ENCODE data around the gene SIM1.

Gene SIM1

DNA sequence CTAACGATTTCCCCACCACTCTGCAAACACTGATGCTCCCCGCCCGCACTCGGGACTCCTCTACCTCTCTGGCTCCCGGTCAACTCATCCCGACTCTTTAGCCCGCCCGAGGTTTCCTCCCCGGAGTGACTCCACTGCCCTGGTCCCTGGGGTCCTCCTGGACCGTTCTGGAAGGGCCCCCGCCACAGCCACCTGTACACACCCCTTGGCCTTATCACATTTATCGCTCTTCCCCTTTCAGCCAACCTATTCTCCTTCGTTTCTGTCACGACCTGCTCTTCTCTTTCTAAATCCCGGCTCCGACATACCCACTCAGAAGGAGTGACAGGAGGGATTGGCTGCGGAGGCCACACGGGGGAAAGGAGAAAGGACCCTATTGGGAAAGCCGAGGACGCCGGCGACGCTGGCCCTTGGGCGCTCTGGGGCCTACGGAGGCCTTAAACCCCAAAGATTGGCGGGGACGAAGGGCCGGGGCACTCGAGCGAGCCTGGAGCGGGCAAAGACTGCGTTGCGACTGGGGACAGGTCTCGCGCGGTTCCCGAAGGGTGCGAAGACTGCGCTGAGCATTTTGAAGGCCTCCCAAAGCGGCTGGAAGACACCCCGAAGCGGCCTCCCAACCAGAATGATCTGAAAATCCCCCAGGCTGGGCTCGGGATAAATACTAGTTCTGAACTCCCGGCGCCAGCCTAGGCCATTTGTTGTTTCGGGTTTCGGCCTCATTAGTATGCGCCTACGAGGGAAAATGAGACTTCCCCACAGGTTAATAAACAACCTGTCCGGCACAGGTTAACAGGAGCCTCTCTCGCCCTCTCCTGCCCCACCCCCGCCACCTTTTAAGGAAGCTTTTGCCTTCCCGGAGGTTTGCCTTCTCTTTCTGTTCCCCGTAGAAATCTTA is 9.2 kb downstream of the SIM1 start:
- no peak for DNase-seq

DNA sequence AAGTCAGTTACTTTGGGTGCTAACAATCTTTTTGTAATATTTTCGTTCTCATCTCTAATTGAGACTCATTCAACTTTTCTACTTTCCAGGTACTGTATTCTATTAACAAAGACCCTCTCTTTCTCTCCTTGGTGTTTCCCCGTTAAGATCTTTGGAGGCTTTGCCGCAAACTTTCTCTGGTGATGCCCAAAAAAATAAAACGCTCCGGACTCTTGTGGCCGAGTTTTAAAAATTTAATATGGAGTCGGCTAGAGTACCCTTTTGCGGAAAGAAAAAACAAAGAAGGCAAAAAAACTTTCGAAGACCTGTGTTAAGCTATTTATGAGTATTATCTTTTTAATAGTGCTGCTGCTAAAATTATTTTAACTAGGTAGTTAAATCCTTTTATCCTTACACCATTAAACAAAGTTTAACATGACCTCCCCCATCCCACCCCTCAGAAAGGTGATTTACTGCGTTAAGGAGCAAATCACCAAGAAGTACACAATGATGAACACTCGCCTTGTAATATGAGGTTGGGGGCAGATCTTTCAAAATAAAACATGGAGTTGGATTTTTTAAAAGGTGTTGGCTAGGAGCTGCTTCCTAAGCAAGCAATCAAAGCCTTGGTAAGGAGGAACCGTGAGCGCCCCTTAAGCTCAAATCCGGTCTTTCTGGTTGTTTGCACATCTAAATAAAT is 10.0 kb downstream of the SIM1 start:
- no peak for DNase-seq

DNA sequence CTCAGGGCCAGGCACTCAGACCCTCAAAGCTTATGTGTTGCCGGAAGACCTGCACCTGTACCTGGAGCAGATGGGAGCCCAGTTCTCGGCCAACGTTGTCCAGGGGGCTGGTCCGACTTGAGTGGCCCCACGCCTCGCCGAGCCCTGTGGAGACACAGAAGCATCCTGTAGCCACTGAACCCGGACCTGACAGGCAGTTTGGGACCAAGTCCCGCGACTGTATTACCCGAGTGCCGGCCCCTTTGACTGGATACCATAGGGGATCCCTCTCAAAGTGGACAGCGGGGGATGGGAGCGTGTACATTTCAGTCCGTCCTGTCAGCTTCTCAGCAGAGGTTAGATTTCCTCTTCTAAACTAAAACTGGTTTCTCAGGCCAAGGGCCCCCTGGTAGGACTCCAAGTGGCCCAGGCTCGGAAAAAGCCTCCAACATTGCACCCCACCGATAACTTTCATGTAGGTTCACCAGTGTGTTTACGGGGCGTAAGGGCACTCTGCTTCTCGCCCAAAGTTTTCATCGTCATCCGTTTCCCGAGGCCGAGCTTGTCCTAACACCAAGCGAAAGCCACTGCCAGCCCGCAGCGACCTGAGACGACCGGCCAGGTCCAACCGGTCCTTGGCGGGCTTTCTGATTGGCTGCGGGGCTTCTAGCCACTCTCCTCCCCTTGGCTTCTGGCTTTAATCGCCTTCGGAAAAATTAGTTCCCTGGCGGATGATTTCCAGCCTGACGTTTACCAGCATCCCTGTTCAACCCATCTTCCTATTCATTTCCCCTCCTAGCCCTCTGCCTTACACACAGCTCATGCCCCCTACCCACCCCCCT is 10.8 kb downstream of the SIM1 start:
- DNase-seq, result no peak

DNA sequence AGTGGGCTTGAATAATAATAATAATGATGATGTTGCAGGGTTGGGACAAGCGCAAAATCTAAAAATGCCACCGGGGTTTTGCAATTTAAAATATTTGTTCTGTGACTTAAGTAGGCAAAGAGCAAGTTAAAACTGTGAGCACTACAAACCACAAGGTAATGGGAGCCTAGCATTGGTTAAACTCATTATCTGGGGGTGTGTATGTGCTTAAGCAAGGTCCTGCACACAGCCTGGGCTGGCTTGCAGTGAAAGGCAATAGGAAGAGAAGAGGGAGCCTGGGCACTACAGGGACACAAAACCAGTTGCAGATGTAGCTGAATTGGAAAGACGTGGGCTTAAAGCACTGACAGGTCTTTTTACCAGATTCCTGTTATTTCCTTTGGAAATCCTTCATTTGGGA is 11.7 kb downstream of the SIM1 start:
- no peak for DNase-seq

DNA sequence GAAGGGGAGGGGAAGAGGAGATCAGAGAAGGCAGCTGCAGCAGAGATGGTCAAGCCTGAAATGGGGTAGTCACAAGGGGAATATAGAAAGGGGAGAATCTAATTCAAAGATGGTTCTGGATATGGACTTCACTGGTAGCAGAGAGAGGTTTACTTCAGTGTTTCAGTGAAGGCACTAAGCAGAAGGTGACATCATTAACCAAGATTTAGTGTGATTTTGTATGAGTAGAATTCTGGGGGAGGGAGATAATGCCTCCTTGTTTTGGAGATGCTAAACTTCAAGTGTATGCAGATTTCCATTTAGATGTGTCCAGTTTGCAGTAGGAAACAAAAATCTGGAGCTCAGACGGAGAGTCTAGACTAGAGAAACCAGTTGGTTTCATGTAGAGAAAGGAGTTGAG is 13.1 kb downstream of the SIM1 start:
- DNase-seq, result no peak

DNA sequence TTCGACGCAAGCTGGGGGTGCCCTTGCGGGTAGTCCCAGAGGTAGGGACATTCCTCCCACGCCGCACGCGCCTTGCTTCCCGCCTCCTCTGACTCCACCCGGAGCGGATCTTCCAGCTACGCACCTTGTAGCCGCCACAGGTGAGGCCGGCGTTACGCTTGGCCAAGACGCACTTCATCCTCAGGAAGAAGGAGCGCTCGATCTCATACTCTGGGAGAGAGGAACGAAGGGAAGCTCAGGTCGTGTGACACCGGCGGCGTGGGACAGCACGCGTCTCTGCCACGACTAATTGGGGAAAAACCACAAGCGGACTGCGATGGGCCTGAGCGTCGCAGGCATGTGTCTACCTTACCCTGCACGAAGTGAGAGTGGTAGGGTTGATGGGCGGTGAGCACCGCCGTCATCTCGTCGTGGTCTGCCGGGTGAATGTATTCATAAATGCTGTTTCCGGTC is 15.5 kb downstream of the SIM1 start:
- DNase-seq, result no peak

DNA sequence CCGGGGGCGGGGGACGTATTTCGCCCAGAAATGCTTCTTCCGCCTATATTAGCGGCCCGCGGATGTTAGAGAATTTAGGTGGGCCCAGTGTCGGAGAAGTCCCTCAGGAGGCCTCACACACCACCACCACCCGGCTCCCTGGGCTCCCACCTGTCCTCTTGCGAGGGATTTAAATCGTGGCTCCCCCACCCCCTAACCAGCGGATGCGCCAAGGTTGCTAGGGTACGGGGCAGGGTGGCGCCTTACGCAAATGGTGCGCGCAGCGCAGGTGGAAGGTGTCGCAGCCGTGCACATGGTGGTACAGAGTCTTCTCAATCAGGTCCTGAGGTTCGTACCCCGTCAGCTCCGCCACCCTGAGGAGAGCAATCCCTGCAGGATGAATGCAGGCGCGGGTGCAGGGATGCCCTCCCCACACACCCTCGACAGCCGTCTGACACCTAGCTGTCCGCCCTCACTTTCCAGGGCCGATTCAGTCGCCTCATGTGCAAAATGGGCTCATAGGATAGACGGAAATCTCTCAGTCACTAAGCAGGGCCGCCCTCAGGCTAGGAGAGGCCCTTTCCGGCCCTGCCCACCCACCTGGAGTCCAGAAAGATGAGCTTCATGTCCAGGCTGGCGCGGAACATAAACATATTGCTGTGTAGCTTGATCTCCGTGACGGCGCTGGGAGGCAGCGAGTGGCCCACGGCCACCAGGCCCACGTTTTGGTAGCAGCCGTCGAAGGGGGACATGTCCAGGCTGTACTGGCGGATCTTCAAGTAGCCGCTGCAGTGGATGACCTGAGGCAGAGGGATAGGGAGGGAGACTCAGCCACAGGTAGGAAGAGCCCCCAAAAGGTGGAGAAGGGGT is 16.6 kb downstream of the SIM1 start:
- no peak for DNase-seq

DNA sequence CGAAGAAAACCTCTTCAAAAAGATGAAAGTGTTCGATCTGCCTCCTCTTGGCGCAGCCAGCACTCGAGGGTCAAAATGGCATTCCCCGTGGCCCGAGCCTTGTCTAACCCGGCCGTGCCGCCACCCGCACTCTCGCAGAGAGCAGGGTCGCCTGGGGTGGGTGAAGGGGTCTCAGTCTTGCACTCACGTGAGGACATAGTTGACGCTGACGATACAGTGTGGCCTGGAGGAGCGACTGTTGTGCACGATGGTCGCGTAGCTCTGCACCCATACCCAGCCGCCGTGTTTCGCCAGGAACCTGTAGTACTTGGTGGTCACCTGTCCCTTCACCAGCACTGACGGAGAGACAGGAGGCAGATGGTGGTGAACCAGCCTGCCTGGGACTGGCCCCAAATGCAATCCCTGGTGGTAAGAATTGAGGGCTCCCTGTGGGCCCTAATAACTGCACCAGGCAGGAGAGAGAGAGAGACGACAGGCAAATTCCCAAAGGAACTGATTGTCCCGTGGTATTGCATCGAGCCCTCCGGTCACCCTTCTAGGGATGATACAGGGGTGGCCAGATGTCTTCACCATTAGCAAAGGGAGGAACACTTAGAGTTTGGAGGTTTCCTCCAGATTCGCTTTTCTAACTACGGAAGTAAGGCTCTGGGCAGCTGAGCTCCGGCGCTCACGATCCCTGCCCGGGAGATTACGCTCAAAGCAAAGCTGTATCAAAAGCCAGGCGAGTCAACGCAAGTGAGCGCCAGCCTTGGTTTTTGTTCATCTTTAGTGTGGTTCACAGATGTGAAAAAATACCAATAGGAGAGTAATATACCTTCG is 17.4 kb downstream of the SIM1 start:
- no peak for DNase-seq

DNA sequence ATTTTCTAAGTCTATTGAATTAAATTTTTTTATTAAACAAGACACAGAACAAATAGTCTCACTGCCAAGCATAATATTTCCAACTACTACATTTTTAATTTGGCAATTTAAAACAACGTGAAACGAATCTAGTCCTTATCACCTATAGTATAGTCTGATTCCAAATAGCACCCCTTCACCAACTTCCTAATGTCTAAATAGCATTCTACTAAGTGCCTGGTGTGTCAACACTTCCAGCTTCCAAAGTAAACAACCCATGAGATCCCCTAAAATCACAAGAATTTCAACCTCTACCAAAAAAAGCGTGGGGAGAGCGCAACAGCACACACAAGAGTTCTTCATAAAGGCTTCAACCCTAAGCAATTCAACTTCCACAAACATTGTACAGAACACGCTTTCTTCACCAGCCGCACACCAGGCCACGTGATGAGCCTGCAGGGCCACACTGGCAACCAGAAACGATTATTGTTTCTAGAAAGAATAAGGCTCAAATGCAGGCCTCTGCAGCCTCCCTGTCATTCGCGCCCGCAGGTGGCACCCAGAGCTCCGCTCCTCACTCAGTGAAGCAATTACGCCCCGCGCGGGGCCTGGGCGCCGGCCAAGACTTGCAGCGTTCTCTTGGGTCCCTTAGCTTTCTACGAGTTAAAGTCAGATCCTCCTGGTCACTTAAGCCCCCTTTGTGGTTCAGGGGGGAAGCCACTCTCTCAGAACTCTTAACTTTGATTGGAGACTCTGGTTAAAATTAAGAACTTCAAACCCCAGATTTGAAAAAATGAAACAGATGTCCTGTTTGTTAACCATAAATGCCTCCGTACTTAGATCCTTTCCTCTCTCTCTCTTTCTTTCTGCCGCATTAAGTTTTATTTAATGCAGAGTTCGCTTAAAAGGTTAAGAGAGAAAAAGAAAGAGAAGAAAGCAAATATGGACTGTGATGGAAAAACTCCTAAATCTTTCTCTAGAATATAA is 18.3 kb downstream of the SIM1 start:
- no peak for DNase-seq

DNA sequence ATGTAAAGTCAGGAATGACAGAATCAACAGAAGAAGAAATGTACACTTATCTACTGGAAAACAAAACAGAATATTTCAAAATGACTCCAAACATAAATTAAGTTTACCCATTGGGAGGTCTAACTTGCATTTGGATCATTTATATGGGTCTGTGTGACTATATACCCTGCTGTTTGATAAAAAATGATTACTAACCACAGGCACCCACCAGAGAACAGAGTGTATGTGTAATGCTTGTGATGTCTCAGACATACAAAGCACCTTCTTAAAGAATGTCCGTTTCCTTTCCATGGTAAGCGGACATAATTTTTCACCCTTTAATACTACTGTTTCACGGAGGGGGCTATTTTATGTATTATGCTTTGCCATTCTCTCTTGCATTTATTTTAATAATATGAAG is 19.2 kb downstream of the SIM1 start:
- DNase-seq, result no peak

DNA sequence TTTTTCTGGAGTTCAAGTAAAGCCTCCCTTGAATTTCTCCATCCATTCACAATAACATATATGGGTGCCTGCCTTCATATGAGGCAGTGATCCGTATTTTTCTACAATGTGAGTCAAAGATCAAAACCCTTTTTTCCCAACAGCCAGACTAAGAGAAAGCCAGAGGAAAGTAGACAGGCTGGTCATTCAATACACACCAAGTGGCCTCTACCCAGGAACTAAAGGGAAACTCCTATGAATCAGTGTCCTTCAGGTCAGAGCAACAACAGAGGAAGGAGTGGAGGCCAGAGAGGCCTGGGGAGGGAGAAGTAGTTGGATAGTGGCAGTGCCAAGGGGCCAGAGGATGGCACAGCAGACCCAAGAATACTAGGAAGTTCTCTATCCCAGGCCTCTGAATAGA is 23.8 kb downstream of the SIM1 start:
- no peak for DNase-seq

DNA sequence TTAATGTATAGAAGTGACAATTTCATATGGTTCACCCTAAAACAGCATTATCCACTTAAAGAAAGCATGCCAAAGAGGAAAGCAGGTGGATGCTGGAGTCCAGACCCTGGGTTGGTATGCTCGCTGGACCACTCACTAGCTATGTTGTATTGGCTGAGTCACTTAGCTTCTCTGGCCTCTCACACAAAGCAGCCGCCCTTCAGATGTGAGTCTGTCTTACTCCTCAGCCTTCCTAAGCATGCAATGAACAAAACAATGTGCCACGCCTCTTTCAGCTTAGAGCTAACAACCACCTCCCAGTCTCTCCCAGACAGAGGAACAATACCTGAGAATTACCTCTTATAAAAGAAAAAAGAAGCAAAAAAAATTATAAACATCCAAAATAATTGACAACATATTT is 29.4 kb downstream of the SIM1 start:
- no peak for DNase-seq

DNA sequence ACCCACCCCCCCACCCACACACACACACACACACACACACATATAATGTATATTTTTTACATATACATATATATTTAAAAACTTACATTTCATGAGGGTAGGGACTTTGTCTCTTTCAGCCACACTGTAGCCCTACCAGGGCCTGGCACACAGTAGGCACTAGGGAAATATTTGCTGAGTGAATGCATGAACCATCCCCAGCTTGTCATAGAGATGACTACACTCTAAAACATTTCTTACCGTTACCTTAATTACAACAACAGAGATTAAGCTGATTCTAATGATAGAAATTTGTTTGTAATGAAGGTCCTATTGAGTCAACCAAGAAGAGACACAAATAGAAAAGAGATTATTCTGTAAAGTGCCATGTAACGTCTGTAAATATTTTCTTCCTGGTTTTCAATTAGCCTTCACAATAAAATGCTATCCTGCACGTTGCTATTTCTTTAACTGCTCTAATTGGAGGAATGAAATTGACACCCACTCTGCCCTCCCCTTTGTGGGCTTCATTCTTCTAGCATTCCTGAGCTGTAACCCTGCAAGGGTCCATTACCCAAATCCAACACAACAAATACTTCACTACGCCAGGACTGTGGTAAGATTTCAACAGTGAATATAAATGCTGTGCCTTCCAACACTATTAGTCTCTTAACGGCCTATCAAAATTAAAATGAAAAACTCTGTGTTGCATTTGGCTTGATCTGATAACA is 30.8 kb downstream of the SIM1 start:
- DNase-seq, result no peak

DNA sequence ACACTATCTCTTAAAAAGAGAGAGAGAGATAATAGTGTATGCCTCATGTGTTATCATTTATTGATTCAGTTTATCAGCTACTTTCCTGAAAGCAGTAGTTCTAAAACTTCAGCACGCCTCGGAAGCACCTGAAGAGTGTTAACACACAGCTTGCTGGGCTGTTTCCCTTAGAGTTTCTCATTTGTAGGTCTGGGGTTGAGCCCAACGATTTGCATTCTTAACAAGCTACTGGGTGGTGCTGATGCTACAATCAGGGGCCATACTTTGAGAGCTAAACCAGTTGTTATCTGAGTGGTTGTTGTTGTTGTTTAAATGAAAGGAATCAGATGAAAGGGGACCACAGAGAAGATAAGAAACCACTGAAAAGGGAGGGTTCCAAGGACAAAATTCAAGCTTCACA is 32.6 kb downstream of the SIM1 start:
- no peak for DNase-seq

DNA sequence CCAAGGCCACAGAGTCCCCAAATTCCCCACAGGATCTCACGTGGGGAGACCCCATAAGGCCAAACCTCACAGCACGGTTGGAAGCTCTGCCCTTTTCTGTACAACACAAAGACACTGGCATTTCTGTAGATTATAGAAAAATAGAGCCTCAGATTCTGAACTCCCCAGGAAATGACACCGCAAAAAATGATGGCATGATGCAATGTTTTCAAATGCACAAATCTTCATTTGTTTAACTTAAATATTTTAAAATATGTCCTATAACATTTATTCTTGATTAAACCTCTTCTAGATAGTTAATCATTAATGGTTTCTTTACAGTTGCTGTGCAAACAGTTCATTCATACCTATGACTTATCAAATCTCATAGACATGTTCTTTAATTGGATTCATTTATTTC is 33.8 kb downstream of the SIM1 start:
- no peak for DNase-seq

DNA sequence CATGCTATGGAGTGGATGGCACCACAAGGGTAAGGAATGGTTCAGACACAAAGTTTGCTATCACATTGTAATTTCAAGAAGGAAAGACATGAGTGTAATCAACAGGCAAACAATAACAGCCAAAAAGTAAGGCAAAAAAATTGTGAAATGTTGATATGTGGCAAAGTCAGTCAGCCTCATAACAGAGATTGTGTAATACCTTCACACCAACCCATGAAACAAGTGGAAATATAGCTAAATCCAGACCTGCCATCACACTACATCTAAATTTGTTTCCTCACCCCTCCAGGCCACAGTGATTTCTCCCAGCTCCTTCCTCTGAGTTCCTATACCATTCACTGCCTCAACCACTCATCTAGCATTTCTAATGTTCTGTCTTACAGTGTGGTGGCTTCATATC is 37.3 kb downstream of the SIM1 start:
- no peak for DNase-seq

DNA sequence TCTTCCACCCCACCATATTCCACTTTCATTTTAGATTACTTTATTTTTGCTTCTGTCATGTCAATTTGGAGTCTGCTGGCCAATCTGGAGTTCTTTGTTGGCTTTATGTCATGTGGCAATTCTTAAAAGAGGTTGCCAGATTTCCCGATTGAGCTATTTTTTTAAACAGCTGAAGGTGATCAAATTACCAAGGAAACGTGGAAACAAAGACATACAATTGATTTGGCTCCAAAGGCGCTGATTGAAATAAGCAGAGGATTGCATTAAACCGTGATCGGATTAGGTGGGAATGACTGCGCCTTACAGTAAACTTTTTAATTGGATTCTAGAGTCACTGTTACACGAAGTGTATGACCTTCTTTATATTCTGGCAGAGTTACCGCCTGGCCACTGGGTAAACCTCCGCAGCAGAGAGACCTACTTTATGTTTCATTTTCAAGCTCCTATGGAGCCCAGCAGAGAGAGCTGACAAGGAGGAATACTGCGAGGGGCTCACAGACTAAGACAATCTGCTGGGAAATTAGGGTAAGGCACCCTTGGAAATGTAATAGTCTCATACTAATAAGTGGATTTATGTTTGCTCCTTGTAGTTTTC is 37.9 kb downstream of the SIM1 start:
- DNase-seq, result no peak

DNA sequence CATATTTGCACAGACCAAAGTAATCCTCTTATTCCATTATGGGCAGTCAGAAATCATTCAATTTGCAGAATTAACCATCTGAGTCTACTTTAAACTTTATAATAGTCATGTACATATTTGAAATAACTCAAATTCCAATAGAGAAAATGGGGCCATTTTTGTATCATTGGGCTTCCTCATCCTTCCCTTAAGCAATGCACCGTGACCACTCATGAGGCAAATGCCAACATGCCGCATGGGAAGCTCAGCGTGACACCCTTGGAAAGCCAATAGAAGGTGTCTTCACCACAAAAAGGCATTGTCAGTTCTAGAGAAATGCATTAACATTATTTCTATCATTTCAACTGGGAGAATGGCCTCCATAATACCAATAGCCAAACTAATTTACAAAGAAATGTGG is 38.5 kb downstream of the SIM1 start:
- DNase-seq, result no peak

DNA sequence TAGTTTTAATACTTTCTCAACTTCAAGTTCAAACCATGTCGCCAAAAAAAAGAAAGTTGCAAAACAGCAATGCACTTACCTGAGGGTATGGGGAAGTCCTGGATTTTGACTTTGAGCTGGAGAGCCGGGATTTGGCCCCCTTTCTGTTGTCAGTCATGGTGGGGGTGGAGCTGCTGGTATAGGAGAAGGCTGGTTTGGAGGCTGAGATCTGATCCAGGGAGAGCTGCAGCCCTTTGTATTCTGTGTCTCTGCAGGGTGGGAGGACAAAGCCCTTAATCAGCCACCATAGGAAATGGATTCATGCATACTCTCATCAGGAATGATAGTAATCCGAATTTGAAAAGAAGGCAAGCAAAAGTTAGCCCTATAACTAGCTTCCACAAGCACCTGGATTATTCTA is 44.0 kb downstream of the SIM1 start:
- no peak for DNase-seq
